Activated CD4-positive, CD25-positive, alpha-beta regulatory T cell treated with anti-CD3 and anti-CD28 coated beads, Interleukin-2, amount 50 U/mL, for 16 hours (primary cell): Measurements from ENCODE around the gene GTF3C5.
"Not testable (repeated sequence)": the region's sequence is repeated elsewhere in the genome, so short reads cannot be mapped to it uniquely, and the experiment has no call there.

Source experiments
- DNase-seq: peaks from one replicate; pipeline ENCODE4 v3.0.0-alpha.2; 2020; ENCODE audit warnings: low read depth, low spot score

The GTF3C5 gene, protein sequence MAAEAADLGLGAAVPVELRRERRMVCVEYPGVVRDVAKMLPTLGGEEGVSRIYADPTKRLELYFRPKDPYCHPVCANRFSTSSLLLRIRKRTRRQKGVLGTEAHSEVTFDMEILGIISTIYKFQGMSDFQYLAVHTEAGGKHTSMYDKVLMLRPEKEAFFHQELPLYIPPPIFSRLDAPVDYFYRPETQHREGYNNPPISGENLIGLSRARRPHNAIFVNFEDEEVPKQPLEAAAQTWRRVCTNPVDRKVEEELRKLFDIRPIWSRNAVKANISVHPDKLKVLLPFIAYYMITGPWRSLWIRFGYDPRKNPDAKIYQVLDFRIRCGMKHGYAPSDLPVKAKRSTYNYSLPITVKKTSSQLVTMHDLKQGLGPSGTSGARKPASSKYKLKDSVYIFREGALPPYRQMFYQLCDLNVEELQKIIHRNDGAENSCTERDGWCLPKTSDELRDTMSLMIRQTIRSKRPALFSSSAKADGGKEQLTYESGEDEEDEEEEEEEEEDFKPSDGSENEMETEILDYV

GRCh38 chr9:133030317-133031129 is at the start of gene GTF3C5:
TSS of gene GTF3C5 (plus strand) at chr9:133030997. CDS start at chr9:133031012, 15 bp downstream.
- DNase-seq = peak; percentile 94

DNA sequence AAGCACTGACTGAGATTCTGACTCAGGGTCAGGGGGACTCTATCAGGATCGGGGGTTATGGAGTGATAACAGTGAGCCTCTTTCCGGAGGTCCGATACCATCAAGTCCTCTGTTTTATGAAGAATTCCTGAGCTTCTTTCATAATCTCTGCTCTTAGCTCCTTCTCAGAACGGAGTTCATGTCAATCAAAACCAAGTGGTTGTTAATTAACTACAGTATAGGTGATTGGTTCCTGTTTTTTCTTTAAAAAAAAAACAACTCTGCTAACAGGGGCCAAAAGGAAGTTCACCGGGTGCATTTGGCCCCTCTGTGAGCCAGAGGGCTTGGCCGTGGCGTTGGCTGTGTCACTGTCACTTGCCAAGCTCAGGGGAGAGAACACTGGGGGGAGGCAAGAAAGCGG is 48.3 kb upstream of the GTF3C5 start:
- no peak for DNase-seq

DNA sequence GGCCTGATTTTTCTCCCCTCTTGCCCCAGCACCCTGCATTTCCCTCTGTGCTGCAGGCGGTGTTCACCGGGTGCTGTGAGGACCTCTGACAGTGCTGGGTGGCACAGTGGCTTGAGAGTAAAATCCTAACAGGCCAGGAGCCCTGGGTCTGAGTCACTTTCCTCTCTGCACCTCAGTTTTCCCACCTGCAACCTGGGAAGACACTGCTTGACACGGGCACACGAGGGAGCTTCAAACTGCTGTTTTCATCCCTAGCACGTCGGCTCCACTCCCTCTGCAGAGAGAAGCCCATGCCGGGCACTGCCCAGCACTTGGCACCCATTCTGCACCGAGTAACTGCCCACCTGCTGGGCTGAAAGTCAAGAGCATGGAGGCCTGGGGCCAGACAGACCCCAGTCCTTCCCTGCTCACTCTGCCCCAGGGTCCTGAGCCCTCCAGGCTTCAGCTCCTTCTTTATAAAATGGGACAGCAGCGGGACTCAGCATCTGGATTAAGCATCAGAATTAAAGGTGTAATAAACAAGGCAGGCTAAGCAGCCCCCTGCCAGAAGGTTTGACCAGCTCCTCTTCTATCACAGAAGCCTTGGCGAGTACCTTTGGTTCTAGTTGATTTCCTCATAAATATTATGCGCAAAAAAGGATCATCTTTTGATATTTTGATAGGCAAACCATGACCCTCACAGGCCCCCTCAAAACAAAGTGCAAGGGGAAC is 47.2 kb upstream of the GTF3C5 start:
- DNase-seq = no peak

DNA sequence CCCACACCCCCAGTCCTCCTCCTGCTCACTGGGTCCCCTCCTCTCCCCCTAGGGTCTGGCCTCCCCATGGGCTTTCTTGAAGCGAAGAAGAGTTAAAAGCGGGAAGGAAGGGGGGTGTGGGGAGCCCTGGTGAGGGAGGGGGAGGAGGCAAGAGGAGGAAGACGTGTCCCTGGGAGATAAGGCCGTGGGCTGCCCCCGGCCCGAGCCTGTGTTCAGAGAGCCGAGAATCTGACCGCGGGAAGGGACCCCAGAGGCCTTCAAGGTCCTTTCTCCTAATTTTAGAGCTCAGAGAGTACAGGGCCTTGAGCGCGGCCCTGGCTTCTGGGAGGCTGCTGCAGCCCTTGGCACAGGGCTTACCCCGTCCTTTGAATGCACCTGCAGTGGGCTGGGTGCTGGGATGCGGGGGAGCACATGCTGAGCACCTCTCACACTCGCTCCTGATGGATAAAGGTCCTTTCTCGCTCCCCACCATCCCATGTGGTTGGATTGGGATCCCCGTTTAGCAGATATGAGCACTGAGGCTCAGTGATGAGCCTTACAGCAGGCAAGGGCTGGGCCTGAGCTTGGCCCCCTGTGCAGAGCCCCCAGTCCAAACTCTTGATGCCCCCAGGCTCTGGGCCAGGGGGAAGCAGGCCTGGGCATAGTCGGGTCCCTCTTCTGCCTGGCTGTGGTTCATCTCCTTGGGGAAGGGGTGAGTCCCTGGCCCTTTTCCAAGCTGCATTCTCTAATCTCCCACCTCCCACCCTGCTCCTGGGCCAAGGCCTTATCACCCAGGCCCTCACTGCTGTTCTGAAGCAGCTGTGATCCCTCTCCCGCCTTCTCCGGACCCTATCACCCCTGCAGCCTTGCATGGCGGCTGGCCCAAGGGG is 46.4 kb upstream of the GTF3C5 start:
- no peak for DNase-seq

DNA sequence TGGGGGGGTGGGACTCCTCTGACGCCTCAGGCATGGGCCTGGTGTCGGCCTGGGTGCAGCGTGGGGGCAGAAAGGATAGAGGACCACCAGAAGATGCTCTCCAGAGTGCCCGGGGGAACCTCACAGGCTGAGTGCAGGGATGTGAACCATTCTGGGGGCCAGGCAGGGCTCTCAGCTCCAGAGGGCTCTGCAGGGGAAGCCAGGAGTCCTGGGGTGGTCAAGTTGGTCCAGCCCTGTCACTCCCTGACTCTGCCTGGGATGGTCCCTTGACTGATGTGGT is 45.8 kb upstream of the GTF3C5 start:
- DNase-seq = no peak

GRCh38 chr9:132985489-132985888 is 45.3 kb upstream of the GTF3C5 start:
- no peak for DNase-seq

- DNase-seq = no peak
Observed at GRCh38 chr9:132986114-132986513, 44.7 kb upstream of the GTF3C5 start.

- no peak for DNase-seq
Observed at GRCh38 chr9:132986640-132987620, 43.9 kb upstream of the GTF3C5 start.

GRCh38 chr9:132988244-132989013 is 42.4 kb upstream of the GTF3C5 start:
- DNase-seq = no peak

DNA sequence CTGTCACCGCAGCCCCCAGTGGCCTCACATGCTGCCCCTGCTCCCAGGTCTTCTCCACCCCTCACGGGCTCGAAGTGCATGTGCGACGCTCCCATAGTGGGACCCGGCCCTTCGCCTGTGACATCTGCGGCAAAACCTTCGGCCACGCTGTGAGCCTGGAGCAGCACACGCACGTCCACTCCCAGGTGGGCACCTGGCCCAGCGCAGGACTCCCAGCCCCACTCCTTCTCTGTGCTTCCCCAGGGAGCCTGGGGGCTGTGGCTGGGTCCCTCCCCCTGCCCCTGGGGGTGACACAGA is 41.8 kb upstream of the GTF3C5 start:
- no peak for DNase-seq

DNA sequence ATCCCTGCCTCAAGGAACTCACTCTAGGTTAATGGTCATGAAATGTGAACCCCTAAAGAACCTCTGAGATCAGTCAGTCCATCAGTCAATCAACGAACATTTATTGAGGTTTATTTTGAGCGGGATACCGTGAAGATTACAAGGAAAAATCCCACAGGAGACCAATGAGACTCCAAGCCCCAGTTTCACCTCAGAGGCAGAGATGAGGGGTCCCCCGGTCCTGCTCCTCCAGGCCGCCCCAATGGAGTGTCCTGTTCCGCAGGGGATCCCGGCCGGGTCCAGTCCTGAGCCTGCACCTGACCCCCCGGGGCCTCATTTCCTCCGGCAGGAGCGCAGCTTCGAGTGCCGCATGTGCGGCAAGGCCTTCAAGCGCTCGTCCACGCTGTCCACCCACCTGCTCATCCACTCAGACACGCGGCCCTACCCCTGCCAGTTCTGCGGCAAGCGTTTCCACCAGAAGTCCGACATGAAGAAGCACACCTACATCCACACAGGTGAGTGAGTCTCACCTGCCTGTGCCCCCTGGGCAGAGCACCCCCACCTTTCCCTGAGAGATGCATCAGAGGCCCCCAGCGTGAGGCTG is 41.3 kb upstream of the GTF3C5 start:
- DNase-seq = no peak

- not testable (repeated sequence) for DNase-seq
Observed at GRCh38 chr9:132989998-132990557, 40.7 kb upstream of the GTF3C5 start.

GRCh38 chr9:132990781-132991180 is 40.0 kb upstream of the GTF3C5 start:
- no peak for DNase-seq

- no peak for DNase-seq
Observed at GRCh38 chr9:132991351-132992300, 39.2 kb upstream of the GTF3C5 start.

DNA sequence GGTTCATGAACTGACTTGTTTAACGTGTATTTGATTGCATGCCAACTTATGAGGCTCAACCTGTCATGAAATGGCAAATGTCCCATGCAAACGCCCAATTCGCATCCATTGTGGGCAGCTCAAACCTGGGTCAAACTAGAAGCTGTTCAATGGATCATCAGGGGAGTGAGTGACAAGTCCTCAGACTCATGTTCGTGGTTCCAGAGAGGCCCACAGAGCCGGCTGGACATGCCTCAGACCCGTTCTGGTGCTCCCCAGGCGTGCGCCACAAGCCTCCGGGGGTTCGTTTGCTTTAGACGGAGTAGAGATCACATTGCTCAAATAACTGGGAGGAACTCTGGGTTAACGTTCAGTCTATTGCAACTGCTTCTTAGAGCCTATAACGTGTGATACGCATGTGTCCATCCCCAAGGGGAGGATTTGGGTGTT is 37.3 kb upstream of the GTF3C5 start:
- no peak for DNase-seq

GRCh38 chr9:132994410-132995120 is 36.2 kb upstream of the GTF3C5 start:
- DNase-seq = no peak

GRCh38 chr9:132995121-132995420 is 35.7 kb upstream of the GTF3C5 start:
- no peak for DNase-seq
